OCI-LY7 (cell line): Measurements from ENCODE around the gene ADAMTS7.

ENCODE experiments used
- CTCF ChIP-seq: fragments of 200-600 bp; sonication (generic); conservative IDR thresholded peaks from 2 replicates; pipeline ENCODE4 v1.5.1; 2014; ENCODE audit warnings: mild to moderate bottlenecking, antibody characterized with exemption, low read length, moderate library complexity, mixed read lengths
- EZH2phosphoT487 ChIP-seq: fragments of 200-600 bp; sonication (generic); IDR thresholded peaks from 2 replicates; pipeline ENCODE4 v1.6.1; 2018; ENCODE audit warnings: low read depth, borderline replicate concordance, mild to moderate bottlenecking, mixed run types, antibody characterized with exemption, low read length, moderate library complexity, mixed read lengths

- no peak for TF ChIP-seq CTCF
- TF ChIP-seq EZH2phosphoT487: no peak
Observed at GRCh38 chr15:78807359-78807758, 3.9 kb downstream of the ADAMTS7 start.
